SJSA1 (cell line): ENCODE results near the gene SLC4A7. TPM values are rescaled to one million over a fixed set of nuclear protein-coding genes. Genes with fewer than 3 reads are reported as not detected.
"Not testable (repeated sequence)": the region's sequence is repeated elsewhere in the genome, so short reads cannot be mapped to it uniquely, and the experiment has no call there.

Source experiments
- DNase-seq, 2 experiments: peaks; one replicate each; pipeline ENCODE4 v3.0.0-alpha.2; 2015 to 2020; ENCODE audit warnings: low spot score in 2 of 2, low read depth in 1 of 2
- H3K27ac ChIP-seq: fragments of 250-450 bp; sonication (Bioruptor Pico); 2 replicates; pipeline ENCODE4 v1.5.1; 2020; ENCODE audit warnings: mild to moderate bottlenecking, moderate library complexity
- H3K27me3 ChIP-seq: fragments of 250-450 bp; sonication (Bioruptor Pico); replicated peaks from 2 replicates; pipeline ENCODE4 v1.5.1; 2020; ENCODE audit warnings: mild to moderate bottlenecking, moderate library complexity
- H3K36me3 ChIP-seq: fragments of 250-450 bp; sonication (Bioruptor Pico); 2 replicates; pipeline ENCODE4 v1.5.1; 2020; ENCODE audit warnings: mild to moderate bottlenecking
- H3K4me1 ChIP-seq: fragments of 250-450 bp; sonication (Bioruptor Pico); replicated peaks from 2 replicates; pipeline ENCODE4 v1.6.1; 2021; ENCODE audit warnings: mild to moderate bottlenecking
- H3K4me3 ChIP-seq: fragments of 250-450 bp; sonication (Bioruptor Pico); 2 replicates; pipeline ENCODE4 v1.5.1; 2020; ENCODE audit warnings: mild to moderate bottlenecking
- H3K9me3 ChIP-seq: fragments of 250-450 bp; sonication (Bioruptor Pico); replicated peaks from 2 replicates; pipeline ENCODE4 v1.5.1; 2020; ENCODE audit warnings: mild to moderate bottlenecking
- total RNA-seq: library from RNA; depleted of rRNA; stranded (reverse); fragments of >200 nt; shearing (Covaris generic); gene quantifications from 2 replicates; pipeline ENCODE4 v1.2.3, GENCODE V29; 2014; rRNA removed

Gene SLC4A7
- 41.6 and 76.9 TPM in 2 replicates for total RNA-seq

- Histone ChIP-seq H3K27me3 (no peaks in the 10 kb centered on the region), H3K4me1 (no peaks in the 10 kb centered on the region), H3K36me3 (peaks cover 11% of the 10 kb centered on the region), H3K4me3 (peak within 1 kb of the TSS; percentile 98), H3K27ac (peak within 1 kb of the TSS; percentile 74), H3K9me3 (no peaks in the 10 kb centered on the region)
- peak; percentile 95 to 96 for DNase-seq
Observed at GRCh38 chr3:27484015-27484844, at the start of gene SLC4A7. TSS of gene SLC4A7 (minus strand) at chr3:27484384. CDS start at chr3:27484126, 258 bp downstream.

DNA sequence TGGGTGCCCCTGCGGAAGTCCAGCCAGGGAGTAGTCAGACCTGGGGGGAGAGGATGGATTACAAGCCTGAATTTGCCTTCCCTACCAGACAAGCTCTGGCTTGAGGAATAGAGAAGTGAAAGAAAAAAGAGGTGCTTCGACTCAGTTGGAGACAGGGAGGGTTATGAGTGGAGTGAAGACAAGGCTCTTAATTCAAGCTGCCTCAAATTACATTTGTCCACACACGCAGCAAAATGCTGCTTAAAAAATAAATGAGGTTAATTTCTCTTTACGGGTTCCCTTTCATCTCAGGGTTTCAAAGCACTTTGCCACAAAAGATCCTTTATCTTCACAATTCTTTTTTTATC, 49.0 kb upstream of the SLC4A7 start:
- Histone ChIP-seq H3K9me3 (no peaks in the 10 kb centered on the region), H3K27me3 (no peaks in the 10 kb centered on the region), H3K27ac (peak overlapping the region; percentile 77), H3K4me1 (peaks cover 43% of the 10 kb centered on the region), H3K36me3 (no peaks in the 10 kb centered on the region), H3K4me3 (no peak overlapping the region; the same call in 1 of the 2 replicates)
- no peak for DNase-seq

DNA sequence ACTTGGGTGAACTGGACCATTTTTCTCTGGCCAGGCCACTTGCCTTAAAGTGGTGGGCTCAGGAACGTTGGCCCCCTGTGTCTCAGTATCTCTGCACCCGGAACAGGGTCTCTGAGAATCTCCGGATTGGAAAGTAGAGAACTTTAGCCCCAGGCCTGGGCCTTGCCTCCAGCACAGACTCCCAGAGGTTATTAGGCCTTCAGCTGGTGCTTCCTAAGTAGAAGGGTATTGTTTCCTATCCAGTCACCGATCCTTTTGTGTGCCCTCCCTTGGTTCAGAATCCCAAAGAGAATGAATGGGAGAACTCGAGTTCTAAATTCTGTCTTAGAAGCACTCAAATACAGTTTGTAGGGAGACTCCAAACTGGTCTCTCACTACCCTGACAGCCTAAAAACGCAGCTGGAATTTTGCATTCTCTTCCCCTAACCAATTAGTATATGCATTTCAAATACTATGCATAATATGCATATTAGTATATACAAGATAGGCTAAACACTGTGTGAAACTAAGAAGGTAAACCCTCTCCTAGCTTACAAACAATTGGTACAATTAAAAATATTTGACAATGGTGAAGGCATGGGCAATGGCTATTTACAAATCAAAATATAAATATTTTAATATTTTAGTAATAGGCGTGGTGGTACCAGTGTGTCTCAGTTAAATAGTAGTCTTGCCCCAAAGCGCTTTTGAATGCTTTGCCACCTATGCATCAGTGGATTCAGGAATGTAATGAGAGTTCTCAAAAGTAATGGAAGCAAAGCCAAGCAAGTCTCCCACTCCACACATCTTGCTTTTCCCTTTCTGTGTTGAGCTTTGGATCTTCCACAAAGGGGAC, 48.5 kb upstream of the SLC4A7 start:
- H3K36me3 ChIP-seq = no peaks in the 10 kb centered on the region
- no peak overlapping the region; the same call in 1 of the 2 replicates for H3K4me3 ChIP-seq
- peak overlapping the region; percentile 77 for H3K27ac ChIP-seq
- peaks cover 43% of the 10 kb centered on the region for H3K4me1 ChIP-seq
- no peaks in the 10 kb centered on the region for H3K27me3 ChIP-seq
- no peak for DNase-seq
- no peaks in the 10 kb centered on the region for H3K9me3 ChIP-seq

- not testable (repeated sequence) for DNase-seq, H3K27ac ChIP-seq, H3K9me3 ChIP-seq, H3K36me3 ChIP-seq, H3K4me3 ChIP-seq, H3K27me3 ChIP-seq
- H3K4me1 ChIP-seq = peaks cover 39% of the 10 kb centered on the region
Observed at GRCh38 chr3:27531193-27531751, 47.1 kb upstream of the SLC4A7 start.

DNA sequence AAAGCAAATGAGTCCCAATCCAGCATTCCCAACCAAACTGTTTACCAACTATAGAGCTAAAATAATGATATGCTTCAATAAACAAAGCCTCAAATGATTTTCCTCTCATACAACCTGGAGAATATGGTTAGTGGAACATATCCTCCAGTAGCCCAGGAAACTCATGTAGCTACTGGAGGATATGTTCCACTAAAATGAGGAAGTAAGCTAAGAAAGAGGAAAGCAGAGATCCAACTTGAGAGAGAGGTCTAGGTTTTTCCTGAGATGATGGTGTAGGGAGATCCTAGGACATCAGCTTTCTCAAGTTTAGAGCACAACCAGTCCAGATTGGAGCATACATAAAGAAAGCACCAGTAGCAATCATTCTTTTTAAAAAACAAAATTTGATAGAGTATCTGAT, 44.6 kb upstream of the SLC4A7 start:
- Histone ChIP-seq H3K9me3 (no peaks in the 10 kb centered on the region), H3K27me3 (no peaks in the 10 kb centered on the region), H3K4me3 (no peak overlapping the region), H3K36me3 (no peaks in the 10 kb centered on the region), H3K27ac (no peak overlapping the region), H3K4me1 (peaks cover 21% of the 10 kb centered on the region)
- no peak for DNase-seq

GRCh38 chr3:27526614-27527315, 42.6 kb upstream of the SLC4A7 start:
- H3K27me3 ChIP-seq = no peaks in the 10 kb centered on the region
- peaks cover 14% of the 10 kb centered on the region for H3K4me1 ChIP-seq
- H3K27ac ChIP-seq = no peak overlapping the region
- no peaks in the 10 kb centered on the region for H3K36me3 ChIP-seq
- no peak overlapping the region for H3K4me3 ChIP-seq
- no peak for DNase-seq
- H3K9me3 ChIP-seq = no peaks in the 10 kb centered on the region

DNA sequence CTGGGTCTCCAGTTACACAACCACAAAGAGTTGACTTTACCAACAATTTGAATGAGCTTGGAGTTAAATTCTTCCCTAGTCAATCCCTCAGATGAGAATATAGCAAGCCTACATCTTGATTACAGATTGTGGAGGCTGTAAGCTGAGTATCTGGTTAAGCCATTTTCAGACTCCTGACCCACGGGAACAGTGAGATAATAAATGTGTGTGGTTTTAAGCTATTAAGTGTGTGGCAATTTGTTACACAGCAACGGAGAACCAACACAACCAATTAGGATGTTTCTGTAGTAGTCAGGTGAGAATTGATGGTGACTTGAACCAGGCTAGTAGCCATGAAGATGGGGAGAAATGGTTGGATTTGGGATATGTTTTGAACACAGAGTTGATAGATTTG, 37.7 kb upstream of the SLC4A7 start:
- no peaks in the 10 kb centered on the region for H3K36me3 ChIP-seq
- no peak overlapping the region for H3K4me3 ChIP-seq
- no peak for DNase-seq
- no peaks in the 10 kb centered on the region for H3K9me3 ChIP-seq
- H3K27me3 ChIP-seq = no peaks in the 10 kb centered on the region
- peak overlapping the region; percentile 32; the same call in 1 of the 2 replicates for H3K27ac ChIP-seq
- peaks cover 23% of the 10 kb centered on the region for H3K4me1 ChIP-seq

- H3K4me3 ChIP-seq = no peak overlapping the region
- H3K36me3 ChIP-seq = no peaks in the 10 kb centered on the region
- H3K9me3 ChIP-seq = no peaks in the 10 kb centered on the region
- peaks cover 23% of the 10 kb centered on the region for H3K4me1 ChIP-seq
- H3K27ac ChIP-seq = peak overlapping the region; percentile 32; the same call in 1 of the 2 replicates
- H3K27me3 ChIP-seq = no peaks in the 10 kb centered on the region
- peak in 1 of 2 experiments; percentile 48 for DNase-seq
Observed at GRCh38 chr3:27521179-27521871, 37.1 kb upstream of the SLC4A7 start.

GRCh38 chr3:27511724-27512422, 27.7 kb upstream of the SLC4A7 start:
- Histone ChIP-seq H3K4me3 (no peak overlapping the region), H3K9me3 (no peaks in the 10 kb centered on the region), H3K27ac (peak overlapping the region; percentile 10; the same call in 1 of the 2 replicates), H3K4me1 (peaks cover 15% of the 10 kb centered on the region), H3K27me3 (no peaks in the 10 kb centered on the region), H3K36me3 (no peaks in the 10 kb centered on the region)
- peak in 1 of 2 experiments; percentile 17 for DNase-seq

DNA sequence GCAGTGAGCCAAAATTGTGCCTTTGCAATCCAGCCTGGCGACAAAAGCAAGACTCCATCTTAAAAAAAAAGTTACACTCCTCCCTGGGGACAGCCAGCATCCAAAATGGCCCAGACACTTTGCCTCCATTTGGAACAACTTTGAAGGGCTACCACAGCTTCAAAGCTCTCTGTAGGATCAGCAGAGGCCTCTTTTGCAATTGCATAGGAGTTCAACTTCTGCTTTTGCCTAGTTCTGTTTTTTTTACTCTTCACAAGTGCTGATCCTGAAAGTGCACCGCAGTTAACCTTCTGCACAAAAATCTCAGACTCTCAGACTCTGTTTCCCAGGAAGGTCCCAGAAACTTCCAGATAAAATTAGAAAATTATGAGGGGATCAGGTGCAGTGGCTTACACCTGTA, 25.2 kb upstream of the SLC4A7 start:
- H3K4me3 ChIP-seq = no peak overlapping the region
- no peak overlapping the region for H3K27ac ChIP-seq
- no peaks in the 10 kb centered on the region for H3K27me3 ChIP-seq
- H3K36me3 ChIP-seq = no peaks in the 10 kb centered on the region
- H3K4me1 ChIP-seq = peaks cover 27% of the 10 kb centered on the region
- H3K9me3 ChIP-seq = no peaks in the 10 kb centered on the region
- DNase-seq = no peak

DNA sequence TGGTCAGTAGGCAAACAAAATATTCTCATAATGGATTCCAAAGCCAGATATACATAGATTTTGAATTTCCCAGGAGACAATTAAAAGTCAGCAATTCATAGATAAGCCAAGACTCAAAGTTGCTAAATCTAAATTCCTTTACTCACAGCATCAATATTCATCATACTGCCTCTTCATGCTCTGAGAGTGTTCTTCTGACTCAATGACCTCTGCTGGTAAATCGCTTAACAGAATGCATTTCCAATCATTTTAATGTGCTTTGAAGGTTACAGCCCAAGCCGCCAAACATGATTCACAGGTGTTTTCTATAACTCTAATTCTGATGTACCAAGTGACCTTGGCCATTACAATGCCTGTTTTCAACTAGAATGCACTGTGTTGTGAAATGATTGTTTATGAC, 24.2 kb upstream of the SLC4A7 start:
- Histone ChIP-seq H3K9me3 (no peaks in the 10 kb centered on the region), H3K27me3 (no peaks in the 10 kb centered on the region), H3K4me3 (no peak overlapping the region), H3K4me1 (peaks cover 35% of the 10 kb centered on the region), H3K36me3 (no peaks in the 10 kb centered on the region), H3K27ac (no peak overlapping the region)
- no peak for DNase-seq

DNA sequence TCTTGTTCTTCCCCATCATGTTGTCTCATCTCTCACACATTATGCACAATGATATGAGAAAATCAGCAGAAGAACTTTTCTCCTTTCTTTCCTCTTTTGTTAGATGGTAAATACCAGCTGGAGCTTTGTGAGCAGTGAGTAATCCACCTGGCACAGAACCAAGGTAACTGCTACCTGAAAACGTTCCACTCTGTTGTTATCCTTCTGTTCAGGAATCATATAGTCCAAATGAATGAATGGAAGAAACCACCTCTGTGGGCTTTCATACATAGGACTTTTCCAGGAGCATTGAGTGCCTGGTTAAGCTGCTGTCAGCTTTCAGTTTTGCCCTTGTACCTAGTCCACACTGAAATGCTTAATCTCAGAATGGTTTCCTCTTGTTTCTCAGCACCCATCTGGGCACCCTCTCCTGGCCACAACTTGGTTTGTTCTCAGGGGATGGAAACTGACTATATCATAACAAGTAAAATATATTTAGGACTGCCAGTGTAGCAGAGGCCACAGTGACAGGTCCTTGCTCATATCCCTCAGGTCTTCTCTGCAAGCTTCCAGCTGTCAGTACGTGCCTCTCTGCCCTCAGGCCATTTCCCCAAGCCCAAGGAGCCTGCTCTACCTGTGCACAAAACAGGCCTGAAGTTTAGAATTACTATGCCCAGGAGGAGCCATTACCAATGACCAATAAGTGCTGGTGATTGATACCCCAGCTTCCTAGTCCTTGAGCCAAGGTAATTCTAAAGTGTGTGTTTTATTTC, 23.5 kb upstream of the SLC4A7 start:
- no peak overlapping the region for H3K27ac ChIP-seq
- no peak for DNase-seq

More for the DNA sequence above, 23.5 kb upstream of the SLC4A7 start:
- Histone ChIP-seq H3K4me3 (no peak overlapping the region), H3K9me3 (no peaks in the 10 kb centered on the region), H3K27me3 (no peaks in the 10 kb centered on the region), H3K36me3 (no peaks in the 10 kb centered on the region), H3K4me1 (peaks cover 39% of the 10 kb centered on the region)
